Testis (tissue), 3 donors: Measurements from ENCODE around the gene CRHBP. TPM values are rescaled to one million over a fixed set of nuclear protein-coding genes. Genes with fewer than 3 reads are reported as not detected.

Experiments used
- DNase-seq: peaks from one replicate; pipeline ENCODE4 v3.0.0-alpha.2; 2019
- H3K27ac ChIP-seq, 2 donors: fragments of 200-600 bp; sonication (generic); one replicate each; pipeline ENCODE4 v1.5.1; 2019
- H3K27me3 ChIP-seq: fragments of 200-600 bp; sonication (generic); one replicate; pipeline ENCODE4 v1.5.1; 2019
- H3K36me3 ChIP-seq: fragments of 200-600 bp; sonication (generic); one replicate; pipeline ENCODE4 v1.5.1; 2017; ENCODE audit warnings: low read depth; ENCODE audit errors: missing control alignments
- H3K4me1 ChIP-seq: fragments of 200-600 bp; sonication (generic); one replicate; pipeline ENCODE4 v1.5.1; 2019
- H3K4me3 ChIP-seq, 2 donors: fragments of 200-600 bp; sonication (generic); one replicate each; pipeline ENCODE4 v1.5.1; 2017 to 2019
- H3K9me3 ChIP-seq: fragments of 200-600 bp; sonication (generic); one replicate; pipeline ENCODE4 v1.5.1; 2017
- CTCF ChIP-seq, 3 experiments: fragments of 450-650 bp in 2 of 3; fragments of 200-600 bp in 1 of 3; sonication (generic) in 1 of 3; IDR thresholded peaks; one replicate each; pipeline ENCODE4 v1.5.1; 2016 to 2019; ENCODE audit warnings: antibody characterized with exemption in 3 of 3, mild to moderate bottlenecking in 2 of 3, moderate library complexity in 1 of 3
- POLR2A ChIP-seq: fragments of 450-650 bp; IDR thresholded peaks from one replicate; pipeline ENCODE4 v1.6.1; 2017; ENCODE audit warnings: antibody characterized with exemption, mild to moderate bottlenecking, moderate library complexity
- WGBS, 2 donors: methylation state at CpG; one replicate each; pipeline ENCODE4 v1.1.5; 2018; 5-methylcytosine and 5-hydroxymethylcytosine counted together
- intact Hi-C: fragments of 100-400 bp; cut with DNase I; formaldehyde crosslinking; loops from one replicate; pipeline ENCODE4 v1.15.1; 2023; ENCODE audit warnings: low total_unique reads
- polyA plus RNA-seq: library from polyadenylated mRNA; stranded (reverse); fragments of 350-450 nt; fragmentation: Illumina TruSeq; extraction: RNeasy Lipid Tissue Mini Kit (QIAGEN cat#74804); gene quantifications from one replicate; pipeline ENCODE4 v1.2.3, GENCODE V29; 2014; ENCODE audit warnings: low read depth, low replicate concordance; ENCODE audit not compliant: insufficient read depth
- total RNA-seq, 2 donors: library from RNA; depleted of rRNA; stranded (reverse); fragments of >200 nt; gene quantifications; one replicate each; pipeline ENCODE4 v1.2.3, GENCODE V29; 2016

The CRHBP gene
- total and polyA plus RNA-seq, 3 donors from 2014 or later: 1.1 to 3.3 (median 2.0) TPM

GRCh38 chr5:76974785-76975184 is 21.9 kb downstream of the CRHBP start:
- TF ChIP-seq CTCF (IDR thresholded peaks at IDR 0.05) (no peak), POLR2A (no peak)
- Histone ChIP-seq H3K9me3 (no peaks in the 10 kb centered on the region), H3K27me3 (no peaks in the 10 kb centered on the region), H3K27ac (no peak overlapping the region), H3K4me1 (no peaks in the 10 kb centered on the region), H3K4me3 (no peak overlapping the region), H3K36me3 (no peaks in the 10 kb centered on the region)
- intact Hi-C loops: no loop called here
- no peak for DNase-seq
- 53 to 62% methylated on average over 2 of the region's 2 CpGs for WGBS, 2 donors

GRCh38 chr5:76978869-76979268 is 26.0 kb downstream of the CRHBP start:
- peaks cover 4% of the 10 kb centered on the region for H3K4me1 ChIP-seq
- WGBS, 2 donors: 56 to 67% methylated on average over 2 of the region's 2 CpGs

GRCh38 chr5:76980518-76981144 is 27.8 kb downstream of the CRHBP start:
- no peak for TF ChIP-seq CTCF (IDR thresholded peaks at IDR 0.05)
- TF ChIP-seq POLR2A: no peak
- Histone ChIP-seq H3K4me3 (no peak overlapping the region), H3K4me1 (peaks cover 4% of the 10 kb centered on the region), H3K27ac (no peak overlapping the region), H3K36me3 (no peaks in the 10 kb centered on the region), H3K9me3 (no peaks in the 10 kb centered on the region), H3K27me3 (no peaks in the 10 kb centered on the region)
- intact Hi-C loops: no loop called here
- 81 to 87% methylated on average over 8 of the region's 8 CpGs for WGBS, 2 donors
- DNase-seq: no peak

More at GRCh38 chr5:76978869-76979268, 26.0 kb downstream of the CRHBP start:
- Histone ChIP-seq H3K27me3 (no peaks in the 10 kb centered on the region), H3K9me3 (no peaks in the 10 kb centered on the region), H3K27ac (no peak overlapping the region), H3K4me3 (no peak overlapping the region), H3K36me3 (no peaks in the 10 kb centered on the region)
- DNase-seq: no peak
- intact Hi-C loops: no loop called here
- TF ChIP-seq POLR2A (no peak), CTCF (IDR thresholded peaks at IDR 0.05) (no peak)

- WGBS, 2 donors: 55 to 56% methylated on average over 2 of the region's 2 CpGs
- DNase-seq: no peak
- Histone ChIP-seq H3K36me3 (no peaks in the 10 kb centered on the region), H3K27me3 (no peaks in the 10 kb centered on the region), H3K27ac (no peak overlapping the region), H3K9me3 (no peaks in the 10 kb centered on the region), H3K4me1 (peaks cover 4% of the 10 kb centered on the region), H3K4me3 (no peak overlapping the region)
- intact Hi-C loops: no loop called here
- TF ChIP-seq POLR2A (no peak), CTCF (IDR thresholded peaks at IDR 0.05) (no peak)
Observed at GRCh38 chr5:76982450-76982849, 29.6 kb downstream of the CRHBP start.

GRCh38 chr5:76983468-76983867 is 30.6 kb downstream of the CRHBP start:
- no peak overlapping the region for H3K4me3 ChIP-seq
- peaks cover 4% of the 10 kb centered on the region for H3K4me1 ChIP-seq
- peak; percentile 20 for DNase-seq
- no peaks in the 10 kb centered on the region for H3K9me3 ChIP-seq
- H3K36me3 ChIP-seq: no peaks in the 10 kb centered on the region
- no peak overlapping the region for H3K27ac ChIP-seq
- 12 to 42% methylated on average over 3 of the region's 3 CpGs for WGBS, 2 donors
- TF ChIP-seq CTCF (IDR thresholded peaks at IDR 0.05) (no peak), POLR2A (no peak)
- intact Hi-C loops: no loop called here
- no peaks in the 10 kb centered on the region for H3K27me3 ChIP-seq
